GM12878 (cell line): ENCODE results near the gene KLHL34. TPM values are rescaled to one million over a fixed set of nuclear protein-coding genes. Genes with fewer than 3 reads are reported as not detected.

Experiments
- ATAC-seq: fragments of 200-7000 bp; cut with Tn5 transposase; 3 replicates; pipeline ENCODE4 v1.9.1; 2020; ENCODE audit warnings: mild to moderate bottlenecking, moderate library complexity
- BruUV-seq: library from RNA; stranded (reverse); fragments of 400-500 nt; replicated peaks from 2 replicates; lab custom pipeline; 2021; lab: Mats Ljungman, UMichigan
- CTCF ChIA-PET: fragments of 300-600 bp; sonication (Branson Sonifier 250); formaldehyde crosslinking; extraction: SDS; loops from one replicate; lab custom pipeline; 2021; ENCODE audit warnings: inconsistent platforms; lab: Yijun Ruan, JAX
- POLR2A ChIA-PET: fragments of 350-600 bp; formaldehyde crosslinking; extraction: SDS; loops from one replicate; lab custom pipeline; 2021; ENCODE audit warnings: inconsistent platforms; lab: Charles Lee
- RAD21 ChIA-PET: fragments of 300-600 bp; sonication (Branson Sonifier 250); formaldehyde crosslinking; loops from one replicate; lab custom pipeline; 2023; ENCODE audit warnings: antibody characterized with exemption; ENCODE audit not compliant: unreplicated experiment; lab: Charles Lee
- SMC1A ChIA-PET: fragments of 300-600 bp; sonication (Branson Sonifier 250); formaldehyde crosslinking; loops from one replicate; lab custom pipeline; 2023; ENCODE audit not compliant: unreplicated experiment, uncharacterized antibody; lab: Charles Lee
- DNase-seq: peaks from one replicate; pipeline ENCODE4 v3.0.0-alpha.2; 2011; ENCODE audit warnings: low read depth, low spot score
- FAIRE-seq: peaks from 3 replicates; lab custom pipeline; 2011; peaks lifted over from hg19 to GRCh38; lab: Jason Lieb, UNC
- H2AFZ ChIP-seq: 2 replicates; pipeline ENCODE4 v1.6.0; 2011; ENCODE audit warnings: low read depth, low read length, control low read depth; ENCODE audit not compliant: control insufficient read depth
- H3K27ac ChIP-seq: 2 replicates; pipeline ENCODE4 v1.5.1; 2011; ENCODE audit warnings: control low read depth; ENCODE audit not compliant: control insufficient read depth, insufficient read depth
- H3K27me3 ChIP-seq, 2 experiments: replicated peaks in 1 of 2; 2 replicates each; pipeline versions ENCODE4 v1.6.0 to v1.6.1; 2011; ENCODE audit warnings: low read length in 1 of 2; ENCODE audit not compliant: control insufficient read depth in 2 of 2, insufficient read depth in 2 of 2
- H3K36me3 ChIP-seq, 2 experiments: 2 replicates each; pipeline ENCODE4 v1.5.1; 2011; ENCODE audit warnings: low read length in 1 of 2; ENCODE audit not compliant: control insufficient read depth in 2 of 2, insufficient read depth in 2 of 2
- H3K4me1 ChIP-seq: 2 replicates; pipeline ENCODE4 v1.6.1; 2011; ENCODE audit warnings: mild to moderate bottlenecking, low read length, moderate library complexity, mixed read lengths; ENCODE audit not compliant: control insufficient read depth, insufficient read depth
- H3K4me2 ChIP-seq: 2 replicates; pipeline ENCODE4 v1.6.0; 2011; ENCODE audit warnings: control low read depth; ENCODE audit not compliant: control insufficient read depth, insufficient read depth
- H3K4me3 ChIP-seq: fragments of 200-600 bp; sonication (generic); 2 replicates; pipeline ENCODE4 v1.5.1; 2016
- H3K79me2 ChIP-seq: 2 replicates; pipeline ENCODE4 v1.6.0; 2011; ENCODE audit warnings: low read length; ENCODE audit not compliant: control insufficient read depth, insufficient read depth
- H3K9ac ChIP-seq: 2 replicates; pipeline ENCODE4 v1.8.0; 2011; ENCODE audit warnings: low read length, control low read depth, mixed read lengths; ENCODE audit not compliant: control insufficient read depth, insufficient read depth
- H3K9me3 ChIP-seq: replicated peaks from 3 replicates; pipeline ENCODE4 v1.5.1; 2011; ENCODE audit warnings: mild to moderate bottlenecking, low read length; ENCODE audit not compliant: control insufficient read depth, insufficient read depth
- H4K20me1 ChIP-seq: 2 replicates; pipeline ENCODE4 v1.6.0; 2011; ENCODE audit not compliant: control insufficient read depth, insufficient read depth
- ASH2L ChIP-seq: fragments of 300-600, 200-600 bp; sonication (generic); IDR thresholded peaks from 2 replicates; pipeline ENCODE4 v1.6.1; 2017; ENCODE audit warnings: low read depth, mild to moderate bottlenecking, borderline replicate concordance
- BHLHE40 ChIP-seq, 2 experiments: fragments of 450-650 bp in 1 of 2; IDR thresholded peaks; 2 replicates each; pipeline ENCODE4 v1.6.1; 2011 to 2017; ENCODE audit warnings: low read depth in 2 of 2, borderline replicate concordance in 1 of 2, improper control_type of control experiment in 1 of 2, low read length in 1 of 2, mild to moderate bottlenecking in 1 of 2
- BMI1 ChIP-seq: fragments of 450-650 bp; IDR thresholded peaks from 2 replicates; pipeline ENCODE4 v1.6.1; 2016; ENCODE audit warnings: mild to moderate bottlenecking, moderate library complexity, borderline replicate concordance
- BRCA1 ChIP-seq: IDR thresholded peaks from 2 replicates; pipeline ENCODE4 v1.6.1; 2011; ENCODE audit warnings: low read depth, low read length, improper control_type of control experiment
- FOS ChIP-seq: IDR thresholded peaks from 3 replicates; pipeline ENCODE4 v1.6.1; 2011; ENCODE audit warnings: borderline replicate concordance; ENCODE audit not compliant: insufficient read length; ENCODE audit errors: extremely low read depth
- HSF1 ChIP-seq: fragments of 150-350 bp; IDR thresholded peaks from 2 replicates; pipeline ENCODE4 v1.6.1; 2014; ENCODE audit warnings: mild to moderate bottlenecking, low read depth, low read length
- KLF5 ChIP-seq: fragments of 450-650 bp; IDR thresholded peaks from 2 replicates; pipeline ENCODE4 v1.6.1; 2014; ENCODE audit warnings: mild to moderate bottlenecking; ENCODE audit not compliant: partially characterized antibody
- MEF2B ChIP-seq: fragments of 450-650 bp; IDR thresholded peaks from 2 replicates; pipeline ENCODE4 v1.6.1; 2018; ENCODE audit warnings: mild to moderate bottlenecking, moderate library complexity; ENCODE audit not compliant: partially characterized antibody, poor library complexity, severe bottlenecking
- MLLT1 ChIP-seq: fragments of 450-650 bp; IDR thresholded peaks from 2 replicates; pipeline ENCODE4 v1.6.1; 2016; ENCODE audit warnings: mild to moderate bottlenecking
- MXI1 ChIP-seq: fragments of 150-350 bp; IDR thresholded peaks from 2 replicates; pipeline ENCODE4 v1.6.1; 2011; ENCODE audit warnings: low read depth, mild to moderate bottlenecking, inconsistent platforms, low read length, improper control_type of control experiment
- NR2F1 ChIP-seq: fragments of 450-650 bp; conservative IDR thresholded peaks from 2 replicates; pipeline ENCODE4 v1.6.1; 2017; ENCODE audit warnings: mild to moderate bottlenecking
- TARDBP ChIP-seq: IDR thresholded peaks from 2 replicates; pipeline ENCODE4 v1.6.1; 2016; ENCODE audit warnings: borderline replicate concordance
- ZNF384 ChIP-seq: IDR thresholded peaks from 2 replicates; pipeline ENCODE4 v1.6.1; 2012; ENCODE audit warnings: low read depth, mild to moderate bottlenecking, low read length, improper control_type of control experiment, borderline replicate concordance
- ZSCAN29 ChIP-seq: fragments of 450-650 bp; IDR thresholded peaks from 2 replicates; pipeline ENCODE4 v1.6.1; 2017; ENCODE audit warnings: mild to moderate bottlenecking, moderate library complexity
- WGBS: methylation state at CpG from one replicate; pipeline ENCODE4 v1.1.6; 2016; ENCODE audit warnings: low lambda C conversion rate; ENCODE audit not compliant: insufficient replicate concordance, insufficient coverage; ENCODE audit errors: missing lambda C conversion rate; 5-methylcytosine and 5-hydroxymethylcytosine counted together
- in situ Hi-C: fragments of 300-500 bp; cut with MboI; formaldehyde crosslinking; loops from 9 replicates; pipeline ENCODE4 v1.14.3; 2018; ENCODE audit warnings: mixed read lengths
- intact Hi-C: fragments of 100-400 bp; cut with micrococcal nuclease; formaldehyde crosslinking; loops from one replicate; pipeline ENCODE4 v1.14.2; 2022; ENCODE audit not compliant: unreplicated experiment
- polyA plus RNA-seq, 11 experiments: library from polyadenylated mRNA; depleted of rRNA in 4 of 11; unstranded in 6 of 11; stranded (reverse) in 5 of 11; fragments of >200 nt; fragmentation: Nextera tagmentation in 4 of 11; fragmentation: Illumina TruSeq in 1 of 11; extraction: Ambion mirVana in 4 of 11; extraction: Trizol in 1 of 11; gene quantifications; 1 replicate in 1 of 11; 2 replicates in 10 of 11; pipeline versions ENCODE4 v1.2.1 to v1.2.3, GENCODE V29; 2011 to 2016; ENCODE audit warnings: inconsistent platforms in 2 of 11, missing spikeins in 2 of 11, low read depth in 1 of 11
- total RNA-seq, 4 experiments: library from RNA; depleted of rRNA in 3 of 4; stranded (reverse); fragments of >200 nt in 3 of 4; fragmentation: Illumina TruSeq in 1 of 4; extraction: Trizol in 1 of 4; gene quantifications; 2 replicates each; pipeline versions ENCODE4 v1.2.1 to v1.2.3, GENCODE V29; 2013 to 2021
- TF ChIP-seq, protein P1 (sequence below): IDR thresholded peaks from 2 replicates; pipeline ENCODE4 v1.6.1; 2012; ENCODE audit warnings: mild to moderate bottlenecking, low read depth, low read length
- TF ChIP-seq, protein P2 (sequence below): IDR thresholded peaks from 2 replicates; pipeline ENCODE4 v1.6.1; 2011; ENCODE audit warnings: borderline replicate concordance, low read depth, mild to moderate bottlenecking, moderate library complexity, low read length; ENCODE audit not compliant: insufficient read depth, poor library complexity, severe bottlenecking

KLHL34 gene
- total and polyA plus RNA-seq, 10 of the 15 experiments (the other 5 are each of a cell fraction or from before 2014, with no cell fraction given), result not detected

GRCh38 chrX:21699136-21699535 lies 41.0 kb upstream of the KLHL34 start:
- Histone ChIP-seq H3K27ac (no peak overlapping the region), H3K36me3 (no peaks in the 10 kb centered on the region), H3K4me2 (no peak overlapping the region), H3K79me2 (no peaks in the 10 kb centered on the region), H3K4me1 (no peaks in the 10 kb centered on the region), H4K20me1 (no peaks in the 10 kb centered on the region), H3K9ac (no peak overlapping the region), H2AFZ (no peak overlapping the region), H3K27me3 (no peaks in the 10 kb centered on the region), H3K9me3 (no peaks in the 10 kb centered on the region), H3K4me3 (no peak overlapping the region)
- WGBS, result 33% methylated on average over 3 of the region's 3 CpGs
- DNase-seq (no peak), ATAC-seq (no peak), FAIRE-seq (no peak)
- ChIA-PET SMC1A (interaction anchor here (0.8 kb wide), 1 partner anchor 11 kb away, joined by 4 read pairs; no protein-coding TSS in a partner anchor), POLR2A (no interaction called here), CTCF (no interaction called here), RAD21 (no interaction called here)
- BruUV-seq, result no TSS peak
- TF ChIP-seq BHLHE40 (IDR thresholded peaks at IDR 0.05; ENCODE audit: borderline replicate concordance in 1 of 2, low read depth in 2 of 2, low read length in 1 of 2), result no peak
- no peak for TF ChIP-seq ASH2L
- no peak for TF ChIP-seq KLF5
- TF ChIP-seq, protein P1, sequence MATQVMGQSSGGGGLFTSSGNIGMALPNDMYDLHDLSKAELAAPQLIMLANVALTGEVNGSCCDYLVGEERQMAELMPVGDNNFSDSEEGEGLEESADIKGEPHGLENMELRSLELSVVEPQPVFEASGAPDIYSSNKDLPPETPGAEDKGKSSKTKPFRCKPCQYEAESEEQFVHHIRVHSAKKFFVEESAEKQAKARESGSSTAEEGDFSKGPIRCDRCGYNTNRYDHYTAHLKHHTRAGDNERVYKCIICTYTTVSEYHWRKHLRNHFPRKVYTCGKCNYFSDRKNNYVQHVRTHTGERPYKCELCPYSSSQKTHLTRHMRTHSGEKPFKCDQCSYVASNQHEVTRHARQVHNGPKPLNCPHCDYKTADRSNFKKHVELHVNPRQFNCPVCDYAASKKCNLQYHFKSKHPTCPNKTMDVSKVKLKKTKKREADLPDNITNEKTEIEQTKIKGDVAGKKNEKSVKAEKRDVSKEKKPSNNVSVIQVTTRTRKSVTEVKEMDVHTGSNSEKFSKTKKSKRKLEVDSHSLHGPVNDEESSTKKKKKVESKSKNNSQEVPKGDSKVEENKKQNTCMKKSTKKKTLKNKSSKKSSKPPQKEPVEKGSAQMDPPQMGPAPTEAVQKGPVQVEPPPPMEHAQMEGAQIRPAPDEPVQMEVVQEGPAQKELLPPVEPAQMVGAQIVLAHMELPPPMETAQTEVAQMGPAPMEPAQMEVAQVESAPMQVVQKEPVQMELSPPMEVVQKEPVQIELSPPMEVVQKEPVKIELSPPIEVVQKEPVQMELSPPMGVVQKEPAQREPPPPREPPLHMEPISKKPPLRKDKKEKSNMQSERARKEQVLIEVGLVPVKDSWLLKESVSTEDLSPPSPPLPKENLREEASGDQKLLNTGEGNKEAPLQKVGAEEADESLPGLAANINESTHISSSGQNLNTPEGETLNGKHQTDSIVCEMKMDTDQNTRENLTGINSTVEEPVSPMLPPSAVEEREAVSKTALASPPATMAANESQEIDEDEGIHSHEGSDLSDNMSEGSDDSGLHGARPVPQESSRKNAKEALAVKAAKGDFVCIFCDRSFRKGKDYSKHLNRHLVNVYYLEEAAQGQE, result no peak
- no peak for TF ChIP-seq MXI1
- TF ChIP-seq BRCA1, result no peak
- TF ChIP-seq, protein P2, sequence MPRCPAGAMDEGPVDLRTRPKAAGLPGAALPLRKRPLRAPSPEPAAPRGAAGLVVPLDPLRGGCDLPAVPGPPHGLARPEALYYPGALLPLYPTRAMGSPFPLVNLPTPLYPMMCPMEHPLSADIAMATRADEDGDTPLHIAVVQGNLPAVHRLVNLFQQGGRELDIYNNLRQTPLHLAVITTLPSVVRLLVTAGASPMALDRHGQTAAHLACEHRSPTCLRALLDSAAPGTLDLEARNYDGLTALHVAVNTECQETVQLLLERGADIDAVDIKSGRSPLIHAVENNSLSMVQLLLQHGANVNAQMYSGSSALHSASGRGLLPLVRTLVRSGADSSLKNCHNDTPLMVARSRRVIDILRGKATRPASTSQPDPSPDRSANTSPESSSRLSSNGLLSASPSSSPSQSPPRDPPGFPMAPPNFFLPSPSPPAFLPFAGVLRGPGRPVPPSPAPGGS, result no peak
- no peak for TF ChIP-seq NR2F1
- TF ChIP-seq ZSCAN29, result no peak
- TF ChIP-seq MLLT1, result no peak
- no peak for TF ChIP-seq MEF2B
- TF ChIP-seq FOS, result no peak
- no peak for TF ChIP-seq ZNF384
- TF ChIP-seq TARDBP, result no peak
- no peak for TF ChIP-seq BMI1
- TF ChIP-seq HSF1, result no peak
- intact Hi-C loops (no loop called here), in situ Hi-C loops (no loop called here)
